HG02798 (cell line): ENCODE data around the gene PROSER3.
A peak's percentile ranks its signal among the peaks of the same experiment; 100 is the strongest.

Experiments
- ATAC-seq: cut with Tn5 transposase; IDR thresholded peaks from one replicate; pipeline ENCODE4 v1.9.1; 2021; ENCODE audit warnings: mild to moderate bottlenecking; ENCODE audit not compliant: unreplicated experiment, poor library complexity

The PROSER3 gene

DNA sequence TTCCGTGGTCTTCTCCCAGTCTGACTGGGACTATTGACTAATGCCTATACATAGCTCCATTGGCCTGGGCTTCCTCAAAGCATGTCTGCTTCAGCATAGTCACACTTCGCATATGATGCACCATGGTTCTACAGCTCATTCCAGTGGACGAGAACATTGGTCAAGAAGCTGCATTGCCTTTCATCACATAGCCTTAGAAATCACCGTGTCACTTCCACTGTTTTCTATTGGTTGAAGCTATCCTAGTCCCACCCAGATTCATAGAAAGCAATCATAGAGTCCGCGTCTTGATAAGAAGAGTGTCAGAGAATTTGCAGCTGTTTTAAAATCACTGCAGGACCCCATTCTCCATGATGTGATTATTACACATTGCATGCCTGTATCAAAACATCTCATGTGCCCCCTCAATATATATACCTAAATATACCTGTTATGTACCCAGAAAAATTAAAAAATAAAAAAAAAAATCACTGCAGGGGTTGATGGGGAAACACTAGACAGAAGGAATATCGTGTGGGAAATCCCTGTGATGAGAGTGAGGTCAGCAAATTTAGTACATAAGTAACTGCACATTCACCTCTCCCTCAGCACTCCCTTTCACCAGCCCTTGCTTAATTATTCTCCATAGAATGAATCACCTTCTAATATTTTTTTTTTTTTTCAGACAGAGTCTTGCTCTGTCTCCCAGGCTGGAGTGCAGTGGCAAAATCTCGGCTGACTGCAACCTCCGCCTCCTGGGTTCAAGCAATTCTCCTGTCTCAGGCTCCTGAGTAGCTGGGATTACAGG, 15.2 kb downstream of the PROSER3 start:
- ATAC-seq = no peak

DNA sequence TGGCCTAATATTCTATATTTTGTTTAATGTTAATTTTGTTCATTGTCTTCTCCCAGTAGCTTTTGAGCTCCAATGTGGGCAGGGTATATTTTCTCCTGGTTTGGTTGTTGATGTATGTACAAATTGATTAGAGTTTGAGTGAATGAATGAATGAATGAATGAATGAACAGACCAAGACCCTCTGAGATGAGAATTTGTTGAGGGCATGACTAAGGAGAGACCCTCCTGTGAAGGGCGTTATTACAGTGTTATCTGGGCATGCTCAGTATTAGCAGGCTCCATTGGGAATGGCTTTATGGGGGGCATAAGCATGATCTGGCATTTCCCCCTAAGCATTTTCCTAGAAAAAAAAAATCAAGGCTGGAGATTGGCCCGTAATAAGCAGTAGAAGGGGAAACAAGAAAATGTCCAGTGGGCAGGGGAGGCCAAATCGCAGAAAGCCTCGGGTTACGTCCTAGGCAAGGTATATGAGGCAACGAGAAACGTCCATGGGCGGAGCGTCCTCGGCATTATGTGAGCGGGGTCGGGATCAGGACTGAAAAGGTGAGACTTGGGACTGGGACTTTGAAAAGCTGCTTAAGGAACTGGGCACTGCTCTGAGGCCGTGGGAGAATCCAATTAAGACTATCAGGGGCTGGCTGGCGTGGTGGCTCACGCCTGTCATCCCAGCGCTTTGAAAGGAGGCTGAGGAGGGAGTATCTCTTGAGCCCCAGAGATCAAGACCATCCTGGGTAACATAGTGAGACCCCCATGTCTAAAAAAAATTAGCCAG, 16.5 kb downstream of the PROSER3 start:
- no peak for ATAC-seq

GRCh38 chr19:35775046-35775297, 17.0 kb downstream of the PROSER3 start:
- no peak for ATAC-seq

DNA sequence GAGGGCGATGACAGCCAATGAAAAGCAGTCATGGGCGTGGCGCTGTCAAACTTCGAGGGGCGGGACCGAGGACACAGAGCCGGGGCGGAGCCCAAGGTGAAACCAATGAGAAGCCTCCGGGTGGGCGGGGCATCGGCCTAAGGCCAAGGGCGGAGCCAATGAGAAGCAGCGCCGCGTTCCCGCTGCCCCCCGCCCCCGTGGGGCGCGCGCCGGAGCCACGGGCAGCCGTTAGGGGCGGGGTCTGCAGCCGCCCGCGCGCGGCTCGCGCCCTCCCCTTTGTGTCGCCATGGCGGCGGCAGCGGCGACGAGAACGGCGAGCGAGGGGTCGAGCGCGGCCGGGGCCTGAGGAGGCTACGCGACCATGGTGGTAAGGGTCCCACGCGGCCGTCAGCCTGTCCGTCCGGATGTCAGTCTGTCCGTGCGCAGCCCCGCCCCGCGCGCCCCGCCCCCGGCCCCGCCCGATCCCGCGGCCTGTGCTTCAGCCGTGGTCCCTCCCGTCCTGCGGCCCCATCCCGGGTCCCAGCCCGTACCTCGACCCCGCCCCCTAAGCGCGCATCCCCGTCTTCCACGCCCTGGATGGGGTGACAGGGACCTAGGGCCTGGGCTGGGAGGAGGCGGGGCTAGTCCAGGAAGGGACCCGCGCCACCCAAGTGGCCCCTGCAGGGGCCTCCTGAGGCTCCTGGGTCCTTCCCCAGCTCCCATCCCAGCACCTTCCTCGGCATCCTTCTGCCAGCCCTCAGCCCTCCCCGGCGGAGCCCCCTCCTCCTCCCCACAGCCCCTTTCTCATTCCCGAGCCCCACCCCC, 17.5 kb downstream of the PROSER3 start, which contains the start of gene ARHGAP33:
Gene ARHGAP33, plus strand, starts transcription at position 267 of the 804 bp plus-strand sequence. Its CDS starts 95 bp downstream, at position 362.
- ATAC-seq = peak; percentile 98

- ATAC-seq = no peak
Observed at GRCh38 chr19:35776102-35776788, 18.3 kb downstream of the PROSER3 start.

- ATAC-seq = no peak
Observed at GRCh38 chr19:35777086-35777841, 19.3 kb downstream of the PROSER3 start.

- no peak for ATAC-seq
Observed at GRCh38 chr19:35777961-35778360, 20.0 kb downstream of the PROSER3 start.

DNA sequence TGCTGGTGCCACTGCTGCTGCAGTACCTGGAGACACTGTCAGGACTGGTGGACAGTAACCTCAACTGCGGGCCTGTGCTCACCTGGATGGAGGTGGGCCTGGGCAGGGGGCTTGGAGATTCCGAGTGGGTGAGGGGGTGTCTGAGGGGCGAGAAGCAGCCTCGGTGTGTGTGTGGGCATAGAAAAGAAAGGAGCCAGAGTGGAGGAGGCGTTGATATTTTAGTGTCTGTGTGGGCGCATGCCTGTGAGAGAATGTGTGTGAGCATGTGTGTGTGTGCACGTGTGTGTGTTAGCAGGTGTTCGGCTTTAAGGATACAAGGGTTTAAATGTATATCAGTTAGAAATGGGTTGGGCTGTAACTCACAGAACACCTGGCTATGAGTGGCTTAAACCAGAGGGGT, 21.1 kb downstream of the PROSER3 start:
- ATAC-seq = no peak

- no peak for ATAC-seq
Observed at GRCh38 chr19:35780058-35780457, 22.1 kb downstream of the PROSER3 start.

DNA sequence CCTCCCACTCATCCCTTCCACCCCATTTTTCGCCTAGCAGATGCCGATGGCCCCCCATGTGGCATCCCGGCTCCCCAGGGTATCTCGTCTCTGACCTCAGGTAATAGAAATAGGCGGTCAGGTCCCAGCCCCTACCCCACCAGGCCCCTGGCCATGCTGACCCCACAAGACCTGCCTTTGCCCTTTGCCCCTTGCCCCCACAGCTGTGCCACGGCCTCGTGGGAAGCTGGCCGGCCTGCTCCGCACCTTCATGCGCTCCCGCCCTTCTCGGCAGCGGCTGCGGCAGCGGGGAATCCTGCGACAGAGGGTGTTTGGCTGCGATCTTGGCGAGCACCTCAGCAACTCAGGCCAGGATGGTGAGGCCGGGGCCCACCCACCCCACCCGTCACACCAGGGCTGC, 22.7 kb downstream of the PROSER3 start:
- no peak for ATAC-seq

- no peak for ATAC-seq
Observed at GRCh38 chr19:35781650-35782049, 23.7 kb downstream of the PROSER3 start.

- ATAC-seq = no peak
Observed at GRCh38 chr19:35782589-35782988, 24.6 kb downstream of the PROSER3 start.

DNA sequence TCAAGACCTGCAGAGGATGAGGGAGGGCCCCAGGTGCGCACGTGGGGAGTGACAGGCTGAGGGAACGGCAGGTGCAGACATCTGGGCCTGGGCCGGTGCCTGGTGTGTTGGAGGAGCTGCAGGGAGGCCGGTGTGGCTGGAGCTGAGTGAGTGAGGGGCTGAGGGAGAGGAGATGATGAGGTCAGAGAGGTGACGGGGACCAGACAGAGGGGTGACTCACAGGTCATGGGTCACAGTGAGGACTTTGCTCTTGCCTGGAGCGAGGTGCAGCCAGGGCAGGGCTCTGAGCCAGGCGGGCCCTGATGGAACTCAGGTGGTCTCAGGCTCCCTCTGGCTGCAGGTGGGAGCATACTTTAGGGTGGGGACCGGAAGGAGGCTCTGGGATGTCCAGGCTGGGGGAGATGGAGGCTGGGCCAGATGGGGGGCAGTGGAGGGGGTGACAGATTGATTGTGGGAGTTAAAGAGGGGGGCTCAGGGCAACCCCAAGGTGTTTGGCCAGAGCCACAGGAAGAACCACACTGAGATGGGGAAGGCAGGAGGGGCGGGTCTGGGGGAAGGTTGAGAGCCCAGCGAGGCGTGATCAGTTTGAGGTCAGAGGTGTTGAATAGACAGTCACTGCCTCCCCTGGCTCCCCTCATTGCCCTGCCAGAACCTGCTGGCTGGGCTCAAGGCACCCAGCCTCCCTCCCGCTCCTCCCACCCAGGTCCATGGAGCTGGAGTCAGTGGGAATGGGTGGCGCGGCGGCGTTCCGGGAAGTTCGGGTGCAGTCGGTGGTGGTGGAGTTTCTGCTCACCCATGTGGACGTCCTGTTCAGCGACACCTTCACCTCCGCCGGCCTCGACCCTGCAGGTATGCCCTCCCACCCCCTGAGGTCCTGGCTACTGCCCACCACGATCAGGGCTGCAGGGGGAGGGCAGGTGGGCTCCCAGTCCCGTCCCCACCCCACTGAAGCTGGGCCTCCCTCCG, 25.8 kb downstream of the PROSER3 start:
- ATAC-seq = no peak

GRCh38 chr19:35784503-35785338, 26.7 kb downstream of the PROSER3 start:
- ATAC-seq = no peak

DNA sequence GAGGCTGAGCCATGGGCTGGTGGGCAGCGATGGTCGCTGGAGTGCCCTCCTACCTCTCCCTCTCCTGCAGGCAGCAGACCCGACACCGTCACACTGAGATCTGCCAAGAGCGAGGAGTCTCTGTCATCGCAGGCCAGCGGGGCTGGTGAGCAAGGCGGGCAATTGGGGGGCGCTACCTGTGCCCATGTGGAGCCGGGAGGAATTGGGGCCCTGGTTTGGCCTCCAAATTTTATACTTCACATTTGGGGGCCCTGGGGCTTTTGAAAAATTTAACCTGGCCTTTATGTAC, 27.3 kb downstream of the PROSER3 start:
- no peak for ATAC-seq

DNA sequence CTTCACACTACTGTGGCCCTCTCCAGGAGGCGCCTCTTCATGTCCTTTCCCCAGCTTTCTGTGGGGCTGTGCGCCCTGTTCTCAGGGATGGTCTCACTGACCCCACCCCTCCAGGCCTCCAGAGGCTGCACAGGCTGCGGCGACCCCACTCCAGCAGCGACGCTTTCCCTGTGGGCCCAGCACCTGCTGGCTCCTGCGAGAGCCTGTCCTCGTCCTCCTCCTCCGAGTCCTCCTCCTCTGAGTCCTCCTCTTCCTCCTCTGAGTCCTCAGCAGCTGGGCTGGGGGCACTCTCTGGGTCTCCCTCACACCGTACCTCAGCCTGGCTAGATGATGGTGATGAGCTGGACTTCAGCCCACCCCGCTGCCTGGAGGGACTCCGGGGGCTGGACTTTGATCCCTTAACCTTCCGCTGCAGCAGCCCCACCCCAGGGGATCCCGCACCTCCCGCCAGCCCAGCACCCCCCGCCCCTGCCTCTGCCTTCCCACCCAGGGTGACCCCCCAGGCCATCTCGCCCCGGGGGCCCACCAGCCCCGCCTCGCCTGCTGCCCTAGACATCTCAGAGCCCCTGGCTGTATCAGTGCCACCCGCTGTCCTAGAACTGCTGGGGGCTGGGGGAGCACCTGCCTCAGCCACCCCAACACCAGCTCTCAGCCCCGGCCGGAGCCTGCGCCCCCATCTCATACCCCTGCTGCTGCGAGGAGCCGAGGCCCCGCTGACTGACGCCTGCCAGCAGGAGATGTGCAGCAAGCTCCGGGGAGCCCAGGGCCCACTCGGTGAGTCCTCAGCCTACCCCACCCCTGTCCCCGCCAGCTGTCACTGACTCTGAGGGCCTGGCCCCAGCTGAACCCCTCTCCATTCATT, 28.6 kb downstream of the PROSER3 start:
- ATAC-seq = no peak

GRCh38 chr19:35787227-35787799, 29.3 kb downstream of the PROSER3 start:
- ATAC-seq = no peak
